ENCODE results near the gene CTAGE6. TPM values are rescaled to one million over a fixed set of nuclear protein-coding genes. Genes with fewer than 3 reads are reported as not detected.

CTAGE6 gene, protein sequence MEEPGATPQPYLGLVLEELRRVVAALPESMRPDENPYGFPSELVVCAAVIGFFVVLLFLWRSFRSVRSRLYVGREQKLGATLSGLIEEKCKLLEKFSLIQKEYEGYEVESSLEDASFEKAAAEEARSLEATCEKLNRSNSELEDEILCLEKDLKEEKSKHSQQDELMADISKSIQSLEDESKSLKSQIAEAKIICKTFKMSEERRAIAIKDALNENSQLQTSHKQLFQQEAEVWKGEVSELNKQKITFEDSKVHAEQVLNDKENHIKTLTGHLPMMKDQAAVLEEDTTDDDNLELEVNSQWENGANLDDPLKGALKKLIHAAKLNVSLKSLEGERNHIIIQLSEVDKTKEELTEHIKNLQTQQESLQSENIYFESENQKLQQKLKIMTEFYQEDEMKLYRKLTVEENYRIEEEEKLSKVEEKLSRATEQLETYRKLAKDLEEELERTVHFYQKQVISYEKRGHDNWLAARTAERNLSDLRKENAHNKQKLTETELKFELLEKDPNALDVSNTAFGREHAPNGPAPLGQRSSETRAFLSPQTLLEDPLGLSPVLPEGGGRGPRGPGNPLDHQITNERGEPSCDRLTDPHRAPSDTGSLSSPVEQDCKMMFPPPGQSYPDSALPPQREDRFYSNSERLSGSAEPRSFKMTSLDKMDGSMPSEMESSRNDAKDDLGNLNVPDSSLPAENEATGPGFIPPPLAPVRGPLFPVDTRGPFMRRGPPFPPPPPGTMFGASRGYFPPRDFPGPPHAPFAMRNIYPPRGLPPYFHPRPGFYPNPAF
- total RNA-seq: 0.05 TPM in 1 of 2 replicates, not detected in the other

GRCh38 chr7:143757596-143757995 is at the start of gene CTAGE6:
TSS of gene CTAGE6 (minus strand) at chr7:143757696. CDS start at chr7:143757658, 38 bp downstream.

Other genes with a start within 250 kb of the CTAGE6 start
- gene CTAGE15, start 185.9 kb downstream of the CTAGE6 start, total RNA-seq: not detected in 2 replicates
- gene TCAF2, start 136.7 kb downstream of the CTAGE6 start, total RNA-seq: 4.2 and 5.4 TPM in 2 replicates
- 45.4 and 56.9 TPM in 2 replicates for gene TCAF1, start 144.5 kb upstream of the CTAGE6 start, total RNA-seq
- gene OR2F2, start 177.5 kb upstream of the CTAGE6 start, total RNA-seq: not detected in 2 replicates
- gene OR2F1, start 197.1 kb upstream of the CTAGE6 start, total RNA-seq: not detected in 2 replicates
- gene OR6B1, start 242.6 kb upstream of the CTAGE6 start, total RNA-seq: not detected in 2 replicates